B cell (primary cell): Measurements from ENCODE around the gene CD80. TPM values are rescaled to one million over a fixed set of nuclear protein-coding genes. Genes with fewer than 3 reads are reported as not detected.

Experiments used
- ATAC-seq: fragments of 200-7000 bp; cut with Tn5 transposase; one replicate; pipeline ENCODE4 v1.10.0; 2021; ENCODE audit warnings: low read depth, mild to moderate bottlenecking, moderate number of reproducible peaks, moderate library complexity
- CTCF ChIA-PET: fragments of 350-600 bp; sonication (Branson Sonifier 250); formaldehyde crosslinking; loops from one replicate; lab custom pipeline; 2021; ENCODE audit warnings: antibody characterized with exemption, inconsistent platforms; lab: Charles Lee
- POLR2A ChIA-PET: fragments of 350-600 bp; sonication (Branson Sonifier 250); formaldehyde crosslinking; loops from one replicate; lab custom pipeline; 2021; ENCODE audit warnings: antibody characterized with exemption; lab: Charles Lee
- DNase-seq: peaks from one replicate; pipeline ENCODE4 v3.0.0; 2013
- H2AFZ ChIP-seq: 2 replicates; pipeline ENCODE4 v1.6.1; 2012; ENCODE audit warnings: mild to moderate bottlenecking, low read depth, low read length; ENCODE audit not compliant: insufficient read depth, poor library complexity, severe bottlenecking
- H3K27ac ChIP-seq, 2 donors: 1 replicate in 1 of 2; 2 replicates in 1 of 2; pipeline ENCODE4 v1.5.1; 2012 to 2013; ENCODE audit warnings: low read length in 2 of 2, mild to moderate bottlenecking in 2 of 2, moderate library complexity in 1 of 2
- H3K27me3 ChIP-seq, 4 experiments: fragments of 200-600 bp in 1 of 4; sonication (generic) in 1 of 4; replicated peaks in 1 of 4; 1 replicate in 2 of 4; 2 replicates in 2 of 4; pipeline versions ENCODE4 v1.6.1 to v1.7.0; 2013 to 2016; ENCODE audit warnings: low read length in 3 of 4, mild to moderate bottlenecking in 2 of 4, mixed read lengths in 1 of 4, moderate library complexity in 1 of 4; ENCODE audit not compliant: insufficient read depth in 4 of 4, control insufficient read depth in 3 of 4; ENCODE audit errors: control extremely low read depth in 1 of 4
- H3K36me3 ChIP-seq, 2 experiments: replicated peaks in 1 of 2; 1 replicate in 1 of 2; 2 replicates in 1 of 2; pipeline versions ENCODE4 v1.6.1 to v1.7.1; 2013; ENCODE audit warnings: low read length in 1 of 2; ENCODE audit not compliant: insufficient read depth in 2 of 2, control insufficient read depth in 1 of 2; ENCODE audit errors: control extremely low read depth in 1 of 2, extremely low read depth in 1 of 2
- H3K4me1 ChIP-seq, 2 donors: fragments of 200-600 bp in 1 of 2; sonication (generic) in 1 of 2; 1 replicate in 1 of 2; 2 replicates in 1 of 2; pipeline versions ENCODE4 v1.5.1 to v1.6.1; 2013 to 2017; ENCODE audit warnings: low read length in 2 of 2; ENCODE audit not compliant: control insufficient read depth in 2 of 2, insufficient read depth in 2 of 2
- H3K4me2 ChIP-seq: replicated peaks from 2 replicates; pipeline ENCODE3; 2012; ENCODE audit warnings: mild to moderate bottlenecking, low read depth, low read length; ENCODE audit not compliant: poor library complexity, severe bottlenecking
- H3K4me3 ChIP-seq, 5 experiments: fragments of 200-600 bp in 1 of 5; sonication (generic) in 1 of 5; 1 replicate in 3 of 5; 2 replicates in 2 of 5; pipeline versions ENCODE4 v1.5.1 to v1.7.0; 2011 to 2016; ENCODE audit warnings: low read length in 4 of 5, mild to moderate bottlenecking in 4 of 5, low read depth in 2 of 5, control low read depth in 1 of 5, moderate library complexity in 1 of 5; ENCODE audit not compliant: insufficient read depth in 1 of 5; ENCODE audit errors: control extremely low read depth in 1 of 5, extremely low read depth in 1 of 5
- H3K79me2 ChIP-seq: fragments of 200-600 bp; sonication (generic); one replicate; pipeline ENCODE4 v1.6.0; 2016; ENCODE audit warnings: low read length; ENCODE audit not compliant: control insufficient read depth, insufficient read depth
- H3K9ac ChIP-seq: fragments of 200-600 bp; sonication (generic); 2 replicates; pipeline ENCODE4 v1.6.1; 2017; ENCODE audit warnings: mild to moderate bottlenecking, low read length, moderate library complexity
- H3K9me3 ChIP-seq, 3 donors: one replicate each; pipeline versions ENCODE4 v1.6.1 to v1.7.1; 2013; ENCODE audit warnings: low read length in 2 of 3; ENCODE audit not compliant: control insufficient read depth in 2 of 3, insufficient read depth in 1 of 3; ENCODE audit errors: control extremely low read depth in 1 of 3
- H4K20me1 ChIP-seq: 2 replicates; pipeline ENCODE4 v1.6.0; 2012; ENCODE audit warnings: mild to moderate bottlenecking, low read length; ENCODE audit not compliant: insufficient read depth, control insufficient read depth, poor library complexity, severe bottlenecking
- H3K27ac Mint-ChIP-seq: one replicate; pipeline ENCODE4 v1.8.0; 2021; ENCODE audit warnings: mixed read lengths
- H3K27me3 Mint-ChIP-seq: one replicate; pipeline ENCODE4 v1.8.0; 2021; ENCODE audit warnings: mixed read lengths
- H3K4me1 Mint-ChIP-seq: one replicate; pipeline ENCODE4 v1.8.0; 2021; ENCODE audit warnings: mixed read lengths
- H3K4me3 Mint-ChIP-seq: one replicate; pipeline ENCODE4 v1.8.0; 2021; ENCODE audit warnings: mixed read lengths
- H3K9me3 Mint-ChIP-seq: one replicate; pipeline ENCODE4 v1.8.0; 2022; ENCODE audit warnings: mixed read lengths; ENCODE audit not compliant: insufficient read depth
- EZH2 ChIP-seq: IDR thresholded peaks from 2 replicates; pipeline ENCODE4 v1.6.1; 2012; ENCODE audit warnings: borderline replicate concordance, low read depth, mild to moderate bottlenecking, moderate library complexity, low read length; ENCODE audit not compliant: insufficient read depth, poor library complexity, severe bottlenecking
- WGBS: methylation state at CpG from one replicate; pipeline ENCODE4 v1.1.5; 2013; ENCODE audit warnings: missing lambda C conversion rate; ENCODE audit not compliant: insufficient coverage; 5-methylcytosine and 5-hydroxymethylcytosine counted together
- intact Hi-C: fragments of 100-400 bp; cut with micrococcal nuclease; formaldehyde crosslinking; loops from one replicate; pipeline ENCODE4 v1.10.0; 2022
- polyA plus RNA-seq: library from polyadenylated mRNA; depleted of rRNA; stranded (reverse); fragments of >200 nt; gene quantifications from 2 replicates; pipeline ENCODE4 v1.2.3, GENCODE V29; 2012
- total RNA-seq, 2 donors: library from RNA; stranded (reverse); fragments of 120-200 nt in 1 of 2; gene quantifications; 1 replicate in 1 of 2; 2 replicates in 1 of 2; pipeline versions ENCODE4 v1.2.3 to v1.2.4, GENCODE V29; 2013 to 2022
- TF ChIP-seq, protein P1 (sequence below): fragments of 200-600 bp; IDR thresholded peaks from one replicate; pipeline ENCODE4 v1.8.0; 2022; ENCODE audit warnings: antibody characterized with exemption, mild to moderate bottlenecking

The CD80 gene
- total and polyA plus RNA-seq, 2 donors (not counting 1 experiment from before 2014, with no cell fraction given) = 15.0 to 26.5 TPM

- Histone ChIP-seq H3K79me2 (peaks cover 10% of the 10 kb centered on the region), H3K9me3 (no peaks in the 10 kb centered on the region), H3K4me2 (no peak overlapping the region), H3K36me3 (peaks cover 19 to 34% of the 10 kb centered on the region in 2 experiments), H3K27me3 (no peaks in the 10 kb centered on the region), H3K4me3 (no peak overlapping the region), H2AFZ (no peak overlapping the region), H4K20me1 (no peaks in the 10 kb centered on the region), H3K27ac (no peak overlapping the region), H3K9ac (no peak overlapping the region), H3K4me1 (no peaks in the 10 kb centered on the region)
- ATAC-seq (no peak), DNase-seq (no peak)
- H3K27me3 Mint-ChIP-seq = no peaks in the 10 kb centered on the region
- intact Hi-C loops = no loop called here
- H3K4me1 Mint-ChIP-seq = peaks cover 11% of the 10 kb centered on the region
- TF ChIP-seq, protein P1, sequence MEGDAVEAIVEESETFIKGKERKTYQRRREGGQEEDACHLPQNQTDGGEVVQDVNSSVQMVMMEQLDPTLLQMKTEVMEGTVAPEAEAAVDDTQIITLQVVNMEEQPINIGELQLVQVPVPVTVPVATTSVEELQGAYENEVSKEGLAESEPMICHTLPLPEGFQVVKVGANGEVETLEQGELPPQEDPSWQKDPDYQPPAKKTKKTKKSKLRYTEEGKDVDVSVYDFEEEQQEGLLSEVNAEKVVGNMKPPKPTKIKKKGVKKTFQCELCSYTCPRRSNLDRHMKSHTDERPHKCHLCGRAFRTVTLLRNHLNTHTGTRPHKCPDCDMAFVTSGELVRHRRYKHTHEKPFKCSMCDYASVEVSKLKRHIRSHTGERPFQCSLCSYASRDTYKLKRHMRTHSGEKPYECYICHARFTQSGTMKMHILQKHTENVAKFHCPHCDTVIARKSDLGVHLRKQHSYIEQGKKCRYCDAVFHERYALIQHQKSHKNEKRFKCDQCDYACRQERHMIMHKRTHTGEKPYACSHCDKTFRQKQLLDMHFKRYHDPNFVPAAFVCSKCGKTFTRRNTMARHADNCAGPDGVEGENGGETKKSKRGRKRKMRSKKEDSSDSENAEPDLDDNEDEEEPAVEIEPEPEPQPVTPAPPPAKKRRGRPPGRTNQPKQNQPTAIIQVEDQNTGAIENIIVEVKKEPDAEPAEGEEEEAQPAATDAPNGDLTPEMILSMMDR = no peak
- no CpG with 5 or more reads among the region's 2 CpGs for WGBS
- ChIA-PET CTCF (interaction anchor here (1.2 kb wide), 1 partner anchor 52 kb away, joined by 3 read pairs; the partner anchor contains the start of gene CD80), POLR2A (interaction anchor here (0.6 kb wide), 1 partner anchor 73 kb away, joined by 5 read pairs; no protein-coding TSS in a partner anchor)
- no peak overlapping the region for H3K4me3 Mint-ChIP-seq
- no peak overlapping the region for H3K27ac Mint-ChIP-seq
- H3K9me3 Mint-ChIP-seq = no peaks in the 10 kb centered on the region
Observed at GRCh38 chr3:119507404-119507803, 52.0 kb downstream of the CD80 start.

GRCh38 chr3:119506631-119507030, 52.8 kb downstream of the CD80 start:
- Mint-ChIP-seq H3K4me3 (no peak overlapping the region), H3K27me3 (no peaks in the 10 kb centered on the region), H3K9me3 (no peaks in the 10 kb centered on the region), H3K4me1 (peaks cover 12% of the 10 kb centered on the region), H3K27ac (no peak overlapping the region)
- Histone ChIP-seq H3K9me3 (no peaks in the 10 kb centered on the region), H2AFZ (no peak overlapping the region), H3K4me3 (no peak overlapping the region), H3K9ac (no peak overlapping the region), H4K20me1 (no peaks in the 10 kb centered on the region), H3K4me2 (no peak overlapping the region), H3K36me3 (peaks cover 21 to 37% of the 10 kb centered on the region in 2 experiments), H3K79me2 (peaks cover 15% of the 10 kb centered on the region), H3K27ac (no peak overlapping the region), H3K27me3 (no peaks in the 10 kb centered on the region), H3K4me1 (no peaks in the 10 kb centered on the region)
- TF ChIP-seq EZH2 = no peak
- TF ChIP-seq, protein P1 = no peak
- 38% methylated on average over 3 of the region's 4 CpGs for WGBS
- intact Hi-C loops = no loop called here
- ChIA-PET CTCF (interaction anchor here (1.2 kb wide), 1 partner anchor 53 kb away, joined by 3 read pairs; the partner anchor contains the start of gene CD80), POLR2A (no interaction called here)
- no peak for ATAC-seq
- no peak for DNase-seq
